SHP77 treated with DMSO at 0.1 percent for 48 hours (cell line): ENCODE results near the gene ERAL1.
"Not testable (repeated sequence)": the region's sequence is repeated elsewhere in the genome, so short reads cannot be mapped to it uniquely, and the experiment has no call there.

Source experiments
- DNase-seq: peaks from one replicate; lab custom pipeline; 2025; lab: John Stamatoyannopoulos, UW

ERAL1 gene

GRCh38 chr17:28854457-28855335, at the start of gene ERAL1:
Gene ERAL1 (plus strand): TSS chr17:28855016. CDS start chr17:28855035, 19 bp downstream.
- DNase-seq = peak; percentile 91

GRCh38 chr17:28807925-28808634, 46.7 kb upstream of the ERAL1 start:
- peak; percentile 47 for DNase-seq

GRCh38 chr17:28810437-28810836, 44.4 kb upstream of the ERAL1 start:
- no peak for DNase-seq

GRCh38 chr17:28811651-28812090, 43.1 kb upstream of the ERAL1 start:
- DNase-seq = no peak

- peak; percentile 93 for DNase-seq
Measured at GRCh38 chr17:28812091-28812747, 42.6 kb upstream of the ERAL1 start.

GRCh38 chr17:28812748-28813377, 42.0 kb upstream of the ERAL1 start:
- DNase-seq = peak; percentile 87

GRCh38 chr17:28816540-28816939, 38.3 kb upstream of the ERAL1 start:
- no peak for DNase-seq

- DNase-seq = no peak
Measured at GRCh38 chr17:28818819-28819221, 36.0 kb upstream of the ERAL1 start.

GRCh38 chr17:28819582-28819981, 35.2 kb upstream of the ERAL1 start:
- DNase-seq = no peak

GRCh38 chr17:28827672-28828071, 27.1 kb upstream of the ERAL1 start:
- no peak for DNase-seq

GRCh38 chr17:28828294-28829040, 26.3 kb upstream of the ERAL1 start:
- DNase-seq = no peak

GRCh38 chr17:28834420-28834819, 20.4 kb upstream of the ERAL1 start:
- no peak for DNase-seq

GRCh38 chr17:28836541-28836940, 18.3 kb upstream of the ERAL1 start:
- not testable (repeated sequence) for DNase-seq

- DNase-seq = no peak
Measured at GRCh38 chr17:28839221-28839620, 15.6 kb upstream of the ERAL1 start.

- DNase-seq = no peak
Measured at GRCh38 chr17:28841901-28842281, 12.9 kb upstream of the ERAL1 start.

GRCh38 chr17:28842282-28843012, 12.4 kb upstream of the ERAL1 start, which contains the start of gene FAM222B:
Gene FAM222B (minus strand): TSS chr17:28842790. CDS start chr17:28766667, 76,123 bp downstream.
- peak; percentile 70 for DNase-seq

- no peak for DNase-seq
Measured at GRCh38 chr17:28843816-28844148, 11.0 kb upstream of the ERAL1 start.

- DNase-seq = no peak
Measured at GRCh38 chr17:28846231-28846630, 8.6 kb upstream of the ERAL1 start.

GRCh38 chr17:28846699-28847098, 8.1 kb upstream of the ERAL1 start:
- not testable (repeated sequence) for DNase-seq

- DNase-seq = not testable (repeated sequence)
Measured at GRCh38 chr17:28848667-28849066, 6.1 kb upstream of the ERAL1 start.

- DNase-seq = no peak
Measured at GRCh38 chr17:28849281-28849680, 5.5 kb upstream of the ERAL1 start.
